GM12874 (cell line): ENCODE measurements around the gene MOBP.

ENCODE experiments used
- CTCF ChIP-seq: IDR thresholded peaks from 2 replicates; pipeline ENCODE4 v1.5.1; 2011; ENCODE audit warnings: low read depth, mild to moderate bottlenecking, control low read depth, low read length, moderate library complexity; ENCODE audit not compliant: insufficient read depth

The MOBP gene

GRCh38 chr3:39542588-39542988, 75.1 kb downstream of the MOBP start:
- no peak for TF ChIP-seq CTCF

- TF ChIP-seq CTCF: no peak
These were observed 80.8 kb downstream of the MOBP start for GRCh38 chr3:39548282-39548681.

GRCh38 chr3:39550354-39551051, 83.0 kb downstream of the MOBP start:
- TF ChIP-seq CTCF: no peak
